HEK293 (cell line): ENCODE results near the gene ARHGAP26.

Experiments used
- CTCF ChIA-PET: fragments of 350-600 bp; formaldehyde crosslinking; extraction: SDS; loops from one replicate; lab custom pipeline; 2021; ENCODE audit warnings: antibody characterized with exemption; lab: Yijun Ruan, JAX
- POLR2A ChIA-PET: fragments of 300-600 bp; formaldehyde crosslinking; extraction: SDS; loops from one replicate; lab custom pipeline; 2020; ENCODE audit warnings: antibody characterized with exemption, inconsistent platforms; lab: Yijun Ruan, JAX
- H3K27ac ChIP-seq: fragments of 200-500 bp; sonication (Bioruptor generic); 2 replicates; pipeline ENCODE4 v1.5.1; 2014; ENCODE audit warnings: low read depth, low read length, control low read depth, inconsistent platforms; ENCODE audit errors: extremely low read depth
- H3K36me3 ChIP-seq, 2 experiments: fragments of 200-500 bp in 1 of 2; sonication (Bioruptor generic) in 1 of 2; 1 replicate in 1 of 2; 2 replicates in 1 of 2; pipeline ENCODE4 v1.5.1; 2014 to 2017; ENCODE audit warnings: inconsistent platforms in 2 of 2, low read length in 2 of 2; ENCODE audit not compliant: control insufficient read depth in 2 of 2, insufficient read depth in 1 of 2
- H3K4me1 ChIP-seq: fragments of 200-500 bp; sonication (Bioruptor generic); 2 replicates; pipeline ENCODE4 v1.5.1; 2014; ENCODE audit warnings: mild to moderate bottlenecking, low read length, inconsistent platforms; ENCODE audit not compliant: control insufficient read depth, insufficient read depth
- H3K4me3 ChIP-seq: 2 replicates; pipeline ENCODE4 v1.5.1; 2011; ENCODE audit warnings: low read depth, mild to moderate bottlenecking, control low read depth, low read length, moderate library complexity
- H3K9me3 ChIP-seq: fragments of 200-500 bp; sonication (Bioruptor generic); 2 replicates; pipeline ENCODE4 v1.5.1; 2014; ENCODE audit warnings: low read depth, low read length, inconsistent platforms; ENCODE audit not compliant: control insufficient read depth, insufficient read depth
- FEZF1 ChIP-seq: fragments of 450-650 bp; formaldehyde crosslinking; IDR thresholded peaks from 2 replicates; pipeline ENCODE4 v1.5.1; 2016; ENCODE audit warnings: missing biosample characterization, missing genetic modification characterization
- MZF1 ChIP-seq: fragments of 450-650 bp; formaldehyde crosslinking; IDR thresholded peaks from 2 replicates; pipeline ENCODE4 v1.5.1; 2017; ENCODE audit warnings: missing biosample characterization, missing genetic modification characterization, borderline replicate concordance
- OSR2 ChIP-seq: fragments of 450-650 bp; formaldehyde crosslinking; IDR thresholded peaks from 2 replicates; pipeline ENCODE4 v1.5.1; 2016; ENCODE audit warnings: missing biosample characterization, missing genetic modification characterization
- PRDM1 ChIP-seq: fragments of 450-650 bp; formaldehyde crosslinking; IDR thresholded peaks from 2 replicates; pipeline ENCODE4; 2016; ENCODE audit warnings: missing biosample characterization, missing genetic modification characterization
- SALL2 ChIP-seq: fragments of 450-650 bp; formaldehyde crosslinking; IDR thresholded peaks from 2 replicates; pipeline ENCODE4 v1.5.0; 2017; ENCODE audit warnings: missing biosample characterization, mild to moderate bottlenecking, missing genetic modification characterization, borderline replicate concordance
- ZFP69B ChIP-seq: fragments of 450-650 bp; formaldehyde crosslinking; IDR thresholded peaks from 2 replicates; pipeline ENCODE4 v1.5.1; 2016; ENCODE audit warnings: missing biosample characterization, missing genetic modification characterization
- ZNF133 ChIP-seq: fragments of 450-650 bp; formaldehyde crosslinking; IDR thresholded peaks from 2 replicates; pipeline ENCODE4 v1.5.1; 2016; ENCODE audit warnings: missing biosample characterization, missing genetic modification characterization
- ZNF501 ChIP-seq: fragments of 450-650 bp; formaldehyde crosslinking; IDR thresholded peaks from 2 replicates; pipeline ENCODE4 v1.5.1; 2016; ENCODE audit warnings: missing biosample characterization, missing genetic modification characterization
- ZNF548 ChIP-seq: fragments of 450-650 bp; formaldehyde crosslinking; IDR thresholded peaks from 2 replicates; pipeline ENCODE4 v1.5.1; 2016; ENCODE audit warnings: missing biosample characterization, missing genetic modification characterization
- ZNF555 ChIP-seq: fragments of 450-650 bp; formaldehyde crosslinking; conservative IDR thresholded peaks from 2 replicates; pipeline ENCODE4 v1.5.1; 2017; ENCODE audit warnings: missing biosample characterization, mild to moderate bottlenecking, missing genetic modification characterization, inconsistent platforms
- ZNF624 ChIP-seq: fragments of 450-650 bp; formaldehyde crosslinking; IDR thresholded peaks from 2 replicates; pipeline ENCODE4 v1.5.1; 2017; ENCODE audit warnings: missing biosample characterization, missing genetic modification characterization
- ZNF843 ChIP-seq: fragments of 450-650 bp; formaldehyde crosslinking; IDR thresholded peaks from 2 replicates; pipeline ENCODE4 v1.5.1; 2016; ENCODE audit warnings: missing biosample characterization, missing genetic modification characterization
- ZXDB ChIP-seq: fragments of 450-650 bp; formaldehyde crosslinking; IDR thresholded peaks from 2 replicates; pipeline ENCODE4 v1.5.1; 2016; ENCODE audit warnings: missing biosample characterization, missing genetic modification characterization
- TF ChIP-seq, protein P1 (sequence below): fragments of 450-650 bp; formaldehyde crosslinking; IDR thresholded peaks from 2 replicates; pipeline ENCODE4 v1.5.1; 2016; ENCODE audit warnings: missing biosample characterization, missing genetic modification characterization
- TF ChIP-seq, protein P2 (sequence below): fragments of 450-650 bp; formaldehyde crosslinking; IDR thresholded peaks from 2 replicates; pipeline ENCODE4 v1.5.1; 2016; ENCODE audit warnings: missing biosample characterization, missing genetic modification characterization, borderline replicate concordance
- TF ChIP-seq, protein P3 (sequence below): fragments of 450-650 bp; formaldehyde crosslinking; IDR thresholded peaks from 2 replicates; pipeline ENCODE4 v1.5.1; 2016; ENCODE audit warnings: missing biosample characterization, missing genetic modification characterization
- TF ChIP-seq, protein P4 (sequence below): fragments of 450-650 bp; formaldehyde crosslinking; IDR thresholded peaks from 2 replicates; pipeline ENCODE4 v1.5.1; 2017; ENCODE audit warnings: missing biosample characterization, missing genetic modification characterization

ARHGAP26 gene

DNA sequence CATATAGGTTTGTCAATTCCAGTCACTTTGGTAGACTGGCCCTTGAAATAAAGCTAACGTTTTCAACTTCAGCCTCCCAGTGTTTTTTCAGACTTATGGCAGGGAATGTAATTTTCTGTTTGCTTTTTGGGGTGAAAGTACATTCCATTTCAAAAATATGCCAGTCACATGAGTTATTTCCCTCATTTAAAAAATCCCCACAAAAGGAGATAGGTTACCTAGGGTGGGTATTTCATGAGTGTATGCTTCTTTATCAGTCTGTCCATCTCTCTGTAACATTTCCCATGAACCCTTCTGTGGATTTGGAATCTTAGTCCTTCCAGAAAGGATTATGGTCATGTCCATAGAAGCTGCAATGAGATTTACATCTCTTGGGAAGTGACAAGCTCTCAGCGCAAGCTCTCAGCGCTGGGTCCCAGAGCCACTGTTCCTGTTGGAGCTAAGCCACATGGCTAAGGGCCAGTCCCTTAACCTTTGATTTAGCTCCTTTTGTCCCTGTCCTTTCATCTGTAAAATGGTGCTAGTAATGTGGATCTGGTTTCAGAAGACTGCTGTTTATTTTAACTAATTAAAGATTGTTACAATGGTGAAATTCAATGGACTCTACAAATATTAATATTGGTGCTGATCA is 338.4 kb downstream of the ARHGAP26 start:
- TF ChIP-seq, protein P1, sequence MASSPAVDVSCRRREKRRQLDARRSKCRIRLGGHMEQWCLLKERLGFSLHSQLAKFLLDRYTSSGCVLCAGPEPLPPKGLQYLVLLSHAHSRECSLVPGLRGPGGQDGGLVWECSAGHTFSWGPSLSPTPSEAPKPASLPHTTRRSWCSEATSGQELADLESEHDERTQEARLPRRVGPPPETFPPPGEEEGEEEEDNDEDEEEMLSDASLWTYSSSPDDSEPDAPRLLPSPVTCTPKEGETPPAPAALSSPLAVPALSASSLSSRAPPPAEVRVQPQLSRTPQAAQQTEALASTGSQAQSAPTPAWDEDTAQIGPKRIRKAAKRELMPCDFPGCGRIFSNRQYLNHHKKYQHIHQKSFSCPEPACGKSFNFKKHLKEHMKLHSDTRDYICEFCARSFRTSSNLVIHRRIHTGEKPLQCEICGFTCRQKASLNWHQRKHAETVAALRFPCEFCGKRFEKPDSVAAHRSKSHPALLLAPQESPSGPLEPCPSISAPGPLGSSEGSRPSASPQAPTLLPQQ (tag by site-specific recombination) = peak; percentile 60
- TF ChIP-seq FEZF1 (tag by site-specific recombination) (peak; percentile 51; the same call in 1 of the 2 replicates), SALL2 (tag by site-specific recombination) (no peak), ZNF555 (tag by site-specific recombination) (no peak), ZNF133 (tag by site-specific recombination) (no peak), ZNF624 (tag by site-specific recombination) (no peak), OSR2 (peak; percentile 55; the same call in 1 of the 2 replicates), ZXDB (no peak), ZNF548 (no peak), MZF1 (peak; percentile 48; the same call in 1 of the 2 replicates), PRDM1 (tag by site-specific recombination) (0 out of 2 replicates have a peak, but pooled peaks have one; percentile 8), ZFP69B (tag by site-specific recombination) (0 out of 2 replicates have a peak, but pooled peaks have one; percentile 25), ZNF501 (tag by site-specific recombination) (0 out of 2 replicates have a peak, but pooled peaks have one; percentile 62), ZNF843 (tag by site-specific recombination) (peak; percentile 47; the same call in 1 of the 2 replicates)
- TF ChIP-seq, protein P2, sequence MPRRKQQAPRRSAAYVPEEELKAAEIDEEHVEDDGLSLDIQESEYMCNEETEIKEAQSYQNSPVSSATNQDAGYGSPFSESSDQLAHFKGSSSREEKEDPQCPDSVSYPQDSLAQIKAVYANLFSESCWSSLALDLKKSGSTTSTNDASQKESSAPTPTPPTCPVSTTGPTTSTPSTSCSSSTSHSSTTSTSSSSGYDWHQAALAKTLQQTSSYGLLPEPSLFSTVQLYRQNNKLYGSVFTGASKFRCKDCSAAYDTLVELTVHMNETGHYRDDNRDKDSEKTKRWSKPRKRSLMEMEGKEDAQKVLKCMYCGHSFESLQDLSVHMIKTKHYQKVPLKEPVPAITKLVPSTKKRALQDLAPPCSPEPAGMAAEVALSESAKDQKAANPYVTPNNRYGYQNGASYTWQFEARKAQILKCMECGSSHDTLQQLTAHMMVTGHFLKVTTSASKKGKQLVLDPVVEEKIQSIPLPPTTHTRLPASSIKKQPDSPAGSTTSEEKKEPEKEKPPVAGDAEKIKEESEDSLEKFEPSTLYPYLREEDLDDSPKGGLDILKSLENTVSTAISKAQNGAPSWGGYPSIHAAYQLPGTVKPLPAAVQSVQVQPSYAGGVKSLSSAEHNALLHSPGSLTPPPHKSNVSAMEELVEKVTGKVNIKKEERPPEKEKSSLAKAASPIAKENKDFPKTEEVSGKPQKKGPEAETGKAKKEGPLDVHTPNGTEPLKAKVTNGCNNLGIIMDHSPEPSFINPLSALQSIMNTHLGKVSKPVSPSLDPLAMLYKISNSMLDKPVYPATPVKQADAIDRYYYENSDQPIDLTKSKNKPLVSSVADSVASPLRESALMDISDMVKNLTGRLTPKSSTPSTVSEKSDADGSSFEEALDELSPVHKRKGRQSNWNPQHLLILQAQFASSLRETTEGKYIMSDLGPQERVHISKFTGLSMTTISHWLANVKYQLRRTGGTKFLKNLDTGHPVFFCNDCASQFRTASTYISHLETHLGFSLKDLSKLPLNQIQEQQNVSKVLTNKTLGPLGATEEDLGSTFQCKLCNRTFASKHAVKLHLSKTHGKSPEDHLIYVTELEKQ (tag by site-specific recombination) = 0 out of 2 replicates have a peak, but pooled peaks have one; percentile 18
- TF ChIP-seq, protein P3, sequence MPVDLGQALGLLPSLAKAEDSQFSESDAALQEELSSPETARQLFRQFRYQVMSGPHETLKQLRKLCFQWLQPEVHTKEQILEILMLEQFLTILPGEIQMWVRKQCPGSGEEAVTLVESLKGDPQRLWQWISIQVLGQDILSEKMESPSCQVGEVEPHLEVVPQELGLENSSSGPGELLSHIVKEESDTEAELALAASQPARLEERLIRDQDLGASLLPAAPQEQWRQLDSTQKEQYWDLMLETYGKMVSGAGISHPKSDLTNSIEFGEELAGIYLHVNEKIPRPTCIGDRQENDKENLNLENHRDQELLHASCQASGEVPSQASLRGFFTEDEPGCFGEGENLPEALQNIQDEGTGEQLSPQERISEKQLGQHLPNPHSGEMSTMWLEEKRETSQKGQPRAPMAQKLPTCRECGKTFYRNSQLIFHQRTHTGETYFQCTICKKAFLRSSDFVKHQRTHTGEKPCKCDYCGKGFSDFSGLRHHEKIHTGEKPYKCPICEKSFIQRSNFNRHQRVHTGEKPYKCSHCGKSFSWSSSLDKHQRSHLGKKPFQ = 0 out of 2 replicates have a peak, but pooled peaks have one; percentile 22
- TF ChIP-seq, protein P4, sequence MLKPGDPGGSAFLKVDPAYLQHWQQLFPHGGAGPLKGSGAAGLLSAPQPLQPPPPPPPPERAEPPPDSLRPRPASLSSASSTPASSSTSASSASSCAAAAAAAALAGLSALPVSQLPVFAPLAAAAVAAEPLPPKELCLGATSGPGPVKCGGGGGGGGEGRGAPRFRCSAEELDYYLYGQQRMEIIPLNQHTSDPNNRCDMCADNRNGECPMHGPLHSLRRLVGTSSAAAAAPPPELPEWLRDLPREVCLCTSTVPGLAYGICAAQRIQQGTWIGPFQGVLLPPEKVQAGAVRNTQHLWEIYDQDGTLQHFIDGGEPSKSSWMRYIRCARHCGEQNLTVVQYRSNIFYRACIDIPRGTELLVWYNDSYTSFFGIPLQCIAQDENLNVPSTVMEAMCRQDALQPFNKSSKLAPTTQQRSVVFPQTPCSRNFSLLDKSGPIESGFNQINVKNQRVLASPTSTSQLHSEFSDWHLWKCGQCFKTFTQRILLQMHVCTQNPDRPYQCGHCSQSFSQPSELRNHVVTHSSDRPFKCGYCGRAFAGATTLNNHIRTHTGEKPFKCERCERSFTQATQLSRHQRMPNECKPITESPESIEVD = peak; percentile 50
- Histone ChIP-seq H3K27ac (no peak overlapping the region), H3K36me3 (no peaks in the 10 kb centered on the region), H3K4me1 (peaks cover 11% of the 10 kb centered on the region), H3K4me3 (no peak overlapping the region), H3K9me3 (no peaks in the 10 kb centered on the region)
- ChIA-PET CTCF (interaction anchor here (0.6 to 1.0 kb wide), 4 partner anchors 70 to 712 kb away, joined by 3 to 4 read pairs (median 3); no protein-coding TSS in a partner anchor), POLR2A (interaction anchor here (1.0 kb wide), 1 partner anchor 9 kb away, joined by 3 read pairs; no protein-coding TSS in a partner anchor)
